HT-29 (cell line): Measurements from ENCODE around the gene CBLN3. TPM values are rescaled to one million over a fixed set of nuclear protein-coding genes. Genes with fewer than 3 reads are reported as not detected.

Experiments
- DNase-seq: peaks from one replicate; pipeline ENCODE4 v3.0.0-alpha.2; 2015; ENCODE audit warnings: low spot score
- total RNA-seq: library from RNA; depleted of rRNA; stranded (reverse); fragments of >200 nt; shearing (Covaris generic); gene quantifications from 2 replicates; pipeline ENCODE4 v1.2.3, GENCODE V29; 2014

Gene CBLN3
- total RNA-seq, 1 experiment from 2014 or later = 2.5 TPM

DNA sequence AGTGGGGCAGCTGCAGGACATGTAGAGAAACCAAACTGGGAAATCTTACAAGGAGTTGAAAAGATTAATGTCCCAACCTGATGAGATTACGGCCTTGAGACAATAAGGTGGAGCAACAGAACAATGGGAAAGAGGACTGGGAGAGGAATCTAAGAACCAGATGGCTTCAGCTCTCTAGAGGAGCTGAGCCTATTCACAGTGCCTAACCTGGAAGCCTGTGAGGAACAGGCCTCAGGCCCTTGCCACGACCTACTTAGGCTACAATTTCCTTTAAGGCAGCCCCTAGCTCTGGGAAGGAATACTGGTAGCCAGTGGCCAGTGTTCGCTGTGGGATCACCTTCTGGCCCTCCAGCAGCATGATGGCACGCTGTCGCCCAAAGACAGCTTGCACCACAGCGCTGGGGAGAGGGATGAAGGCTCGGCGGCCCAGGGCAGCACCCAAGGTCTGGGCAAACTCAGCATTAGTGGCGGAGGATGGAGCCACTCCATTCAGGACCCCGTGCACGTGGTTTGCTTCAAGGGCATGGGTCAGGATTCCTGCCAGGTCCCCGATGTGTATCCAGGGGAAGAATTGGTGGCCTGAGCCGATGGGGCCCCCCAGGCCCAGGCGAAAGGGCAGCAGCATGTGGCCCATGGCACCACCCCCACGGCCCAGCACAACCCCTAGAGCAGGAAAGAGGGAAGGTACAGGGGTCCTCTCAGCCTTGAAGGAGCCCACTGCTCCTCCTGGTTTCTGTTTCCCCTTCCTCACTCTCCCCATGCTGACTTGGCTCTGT, 10.6 kb upstream of the CBLN3 start:
- DNase-seq = no peak

DNA sequence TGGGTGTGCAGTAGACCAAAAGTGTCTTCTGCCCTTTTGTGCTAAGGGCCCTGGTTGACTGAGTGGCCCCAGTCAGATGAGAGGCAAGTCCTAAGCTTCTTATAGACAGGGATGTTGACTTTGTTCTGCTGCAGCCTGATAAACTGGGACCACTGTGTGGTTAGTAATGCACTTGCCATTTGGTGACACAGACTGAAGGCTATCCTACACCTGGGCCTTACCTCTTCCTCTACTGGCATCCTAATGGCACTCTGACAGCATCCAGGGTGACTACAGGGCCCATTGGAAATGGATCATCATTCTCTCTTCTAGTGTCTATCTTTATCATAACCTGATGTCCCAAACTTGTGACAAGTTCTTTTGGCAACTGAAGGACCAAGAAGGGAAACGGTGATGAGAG, 9.8 kb upstream of the CBLN3 start:
- no peak for DNase-seq

DNA sequence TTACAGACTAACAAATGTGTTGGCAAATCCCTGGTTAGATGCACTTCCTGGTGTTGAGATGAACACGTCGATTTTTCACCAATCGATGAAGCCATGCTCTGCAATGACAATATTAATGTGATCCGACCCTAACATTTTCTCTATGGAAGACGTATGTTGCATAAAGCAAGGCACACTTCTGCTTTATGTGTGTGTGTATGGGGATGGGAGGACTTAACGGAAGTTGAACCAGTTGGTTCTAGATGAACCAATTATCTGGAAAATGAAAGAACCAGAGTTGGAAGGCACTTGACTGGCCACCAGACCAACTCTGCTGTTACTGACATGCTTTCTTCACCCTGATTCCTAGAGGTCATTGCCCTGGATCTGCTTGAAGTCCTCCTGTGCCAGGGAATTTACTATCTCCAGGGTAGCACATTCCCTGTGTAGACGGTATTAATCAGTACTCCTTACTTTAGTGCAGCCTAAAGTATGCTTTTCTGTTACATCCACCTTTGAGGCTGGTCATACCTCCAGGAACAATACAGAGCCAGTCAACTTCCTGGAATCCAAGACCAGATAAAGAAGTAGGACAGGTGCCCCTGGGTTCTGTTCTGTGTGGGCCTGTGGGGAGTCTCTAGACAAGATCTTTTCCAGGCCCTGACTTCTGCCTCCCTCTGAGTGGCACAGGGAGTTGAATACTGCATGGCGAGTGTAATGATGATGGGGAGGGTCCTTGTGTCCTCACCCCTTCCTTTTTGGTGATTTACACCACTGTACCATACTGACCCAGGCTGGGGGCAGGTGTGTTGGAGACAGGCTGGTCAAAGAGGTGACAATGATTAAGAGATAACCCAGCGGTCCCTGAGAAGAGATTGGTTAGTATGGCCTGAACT, 9.0 kb upstream of the CBLN3 start:
- DNase-seq = no peak

DNA sequence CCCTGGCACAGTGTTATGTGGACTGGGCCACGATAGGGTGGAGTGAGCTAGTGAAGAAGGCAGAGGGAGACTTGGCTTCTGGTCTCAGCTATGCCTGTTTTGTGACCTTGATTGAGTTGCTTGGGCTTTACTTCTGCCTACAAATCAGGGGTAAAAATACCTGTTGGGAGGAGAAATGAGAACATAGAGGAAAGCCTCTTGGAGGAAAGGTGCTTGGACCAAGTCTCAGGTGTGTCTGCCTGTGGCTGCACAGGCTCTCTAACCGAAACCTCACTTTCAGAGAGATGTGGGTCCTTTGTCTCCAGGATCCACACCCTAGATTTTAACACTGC, 8.2 kb upstream of the CBLN3 start:
- DNase-seq = no peak

DNA sequence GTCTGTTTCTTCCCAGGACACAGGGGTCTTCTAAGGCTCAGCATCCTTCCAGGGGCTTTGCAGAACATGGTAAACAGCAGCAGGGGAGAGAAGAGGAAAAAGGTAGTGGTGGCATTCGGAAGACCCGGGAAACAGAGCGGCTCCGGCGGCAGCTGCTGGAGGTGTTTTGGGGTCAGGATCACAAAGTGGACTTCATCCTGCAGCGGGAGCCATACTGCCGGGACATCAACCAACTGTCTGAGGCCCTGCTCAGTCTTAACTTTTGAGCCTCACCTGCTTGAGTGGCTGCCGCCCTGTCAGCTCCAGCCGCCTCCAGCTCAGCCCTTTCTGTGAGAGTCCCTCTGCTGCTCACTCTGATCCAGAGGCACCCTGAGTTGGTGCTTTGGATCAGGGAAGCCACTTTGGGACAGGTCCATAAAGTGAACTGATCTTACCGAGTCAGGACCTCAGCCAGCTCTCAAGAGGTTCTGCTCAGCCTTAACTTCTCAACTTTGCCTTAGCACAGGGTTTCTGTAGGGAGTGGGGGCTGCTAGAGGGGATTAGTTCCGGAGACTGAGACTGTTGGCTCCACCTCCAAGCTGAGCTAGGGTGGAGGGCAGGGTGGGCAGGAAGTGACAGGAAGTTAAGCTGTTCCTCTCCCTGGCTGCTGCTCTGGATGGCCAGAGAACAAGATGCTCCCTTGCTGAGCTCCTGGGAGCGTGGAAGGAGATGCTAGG, 7.7 kb upstream of the CBLN3 start:
- no peak for DNase-seq

DNA sequence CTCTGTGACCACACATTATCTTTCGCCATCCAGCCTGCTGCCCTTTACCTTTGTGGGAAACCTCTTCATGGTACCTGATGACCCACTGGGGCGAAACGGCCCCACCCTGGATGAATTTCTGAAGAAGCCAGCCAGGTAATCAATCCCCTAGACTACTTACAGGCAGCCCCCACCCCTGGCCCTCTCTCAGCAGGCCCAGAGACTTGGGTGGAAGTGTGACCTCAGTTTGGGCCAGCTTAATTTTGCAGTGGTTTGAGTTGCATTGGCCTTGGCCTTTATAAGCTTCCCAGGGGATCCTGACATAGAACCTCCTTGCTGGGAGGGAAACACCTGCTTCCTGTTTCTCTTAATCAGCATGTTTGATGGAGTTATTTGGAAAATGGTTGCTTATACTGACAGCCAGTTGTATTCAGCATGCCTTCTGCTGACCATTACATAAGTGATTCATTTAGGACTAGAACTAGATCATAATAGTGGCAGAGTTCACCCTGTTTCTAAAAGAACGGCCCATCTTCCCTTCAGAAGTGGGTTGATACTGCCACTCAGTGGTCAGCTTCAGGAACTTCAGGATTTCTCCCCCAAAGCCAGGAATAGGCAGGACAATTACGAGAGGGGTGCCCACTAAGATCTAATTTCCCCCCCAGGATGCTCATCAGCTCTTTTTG, 7.0 kb upstream of the CBLN3 start:
- DNase-seq = peak; percentile 76

DNA sequence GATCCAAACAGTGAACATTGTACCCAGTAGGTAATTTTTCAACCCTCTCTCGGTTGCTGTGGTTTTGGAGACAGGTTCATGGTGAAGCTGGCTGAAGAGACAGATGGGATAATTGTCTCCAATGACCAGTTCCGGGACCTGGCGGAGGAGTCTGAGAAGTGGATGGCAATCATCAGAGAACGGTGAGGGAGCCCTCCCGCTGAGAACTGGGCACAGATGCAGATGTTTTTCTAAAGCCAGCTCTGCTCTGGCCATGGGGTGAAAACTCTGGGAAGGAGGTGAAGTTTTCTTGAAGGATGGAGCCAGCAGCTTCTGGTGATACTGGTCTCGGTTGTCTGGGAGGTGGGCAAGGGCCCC, 6.5 kb upstream of the CBLN3 start:
- no peak for DNase-seq

DNA sequence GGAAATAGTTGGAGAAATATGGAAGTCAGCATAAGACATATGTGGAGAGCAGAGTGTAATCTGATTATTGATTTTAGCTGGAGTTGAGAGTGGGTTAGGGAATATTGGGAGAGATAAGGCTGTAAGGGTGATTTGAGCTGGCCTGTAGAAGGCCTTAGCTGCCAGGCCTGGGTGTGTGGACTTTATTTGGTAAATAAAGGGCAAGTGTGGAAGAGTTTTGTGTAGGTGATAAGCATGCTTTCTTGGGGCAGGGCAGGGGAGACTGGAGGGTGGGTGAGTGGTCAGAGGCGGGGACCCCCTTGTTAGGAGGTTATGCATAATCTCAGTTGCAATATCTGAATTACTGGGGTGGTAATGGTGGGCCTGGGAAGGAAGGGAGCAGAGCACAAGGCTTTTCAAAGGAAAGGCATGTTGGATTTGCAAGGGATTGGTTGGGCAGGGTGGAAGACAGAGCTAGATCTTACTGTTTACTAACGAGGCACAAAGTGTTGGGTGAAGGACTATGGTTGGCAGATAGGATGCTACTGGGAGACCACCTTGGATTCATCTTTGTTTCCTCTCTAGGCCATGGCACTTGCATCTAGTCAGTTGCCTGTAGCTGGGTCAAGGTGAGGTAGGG, 5.8 kb upstream of the CBLN3 start:
- no peak for DNase-seq

DNA sequence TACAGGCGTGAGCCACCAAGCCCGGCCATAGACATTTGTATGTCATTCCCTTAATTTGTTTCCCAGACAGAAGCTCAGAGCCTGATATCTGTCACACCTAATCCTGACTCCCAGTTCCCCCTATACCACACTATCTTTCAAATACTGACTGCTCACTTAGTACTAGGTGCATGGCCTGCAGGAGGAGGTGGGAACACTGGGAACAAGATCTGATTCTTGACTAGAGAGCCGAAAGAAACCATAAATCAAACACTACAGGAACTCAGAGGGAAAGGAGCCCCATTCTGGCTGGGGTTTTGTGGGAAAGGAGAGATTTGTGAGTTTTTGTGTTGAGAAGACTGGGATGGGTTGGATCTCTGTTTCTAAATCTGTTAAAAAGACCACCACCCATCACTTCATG, 5.2 kb upstream of the CBLN3 start:
- no peak for DNase-seq

DNA sequence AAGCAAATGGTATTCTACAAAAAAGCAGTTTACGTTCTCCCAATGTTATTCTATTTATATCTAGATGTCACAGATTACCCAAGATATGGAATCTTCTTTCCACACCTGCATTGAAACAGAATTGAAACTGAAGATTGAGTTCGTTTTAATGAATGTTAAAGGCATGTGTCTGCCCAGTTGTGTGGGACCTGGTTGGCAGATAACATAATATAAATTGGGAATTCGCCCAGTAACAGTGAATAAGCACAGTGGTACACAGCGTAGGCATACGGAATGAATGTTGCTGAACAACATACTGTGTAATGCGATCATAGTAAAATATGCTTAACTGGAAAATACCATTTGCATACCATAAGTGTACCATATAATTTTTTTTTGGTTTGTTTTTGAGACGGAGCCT, 4.6 kb upstream of the CBLN3 start:
- no peak for DNase-seq

DNA sequence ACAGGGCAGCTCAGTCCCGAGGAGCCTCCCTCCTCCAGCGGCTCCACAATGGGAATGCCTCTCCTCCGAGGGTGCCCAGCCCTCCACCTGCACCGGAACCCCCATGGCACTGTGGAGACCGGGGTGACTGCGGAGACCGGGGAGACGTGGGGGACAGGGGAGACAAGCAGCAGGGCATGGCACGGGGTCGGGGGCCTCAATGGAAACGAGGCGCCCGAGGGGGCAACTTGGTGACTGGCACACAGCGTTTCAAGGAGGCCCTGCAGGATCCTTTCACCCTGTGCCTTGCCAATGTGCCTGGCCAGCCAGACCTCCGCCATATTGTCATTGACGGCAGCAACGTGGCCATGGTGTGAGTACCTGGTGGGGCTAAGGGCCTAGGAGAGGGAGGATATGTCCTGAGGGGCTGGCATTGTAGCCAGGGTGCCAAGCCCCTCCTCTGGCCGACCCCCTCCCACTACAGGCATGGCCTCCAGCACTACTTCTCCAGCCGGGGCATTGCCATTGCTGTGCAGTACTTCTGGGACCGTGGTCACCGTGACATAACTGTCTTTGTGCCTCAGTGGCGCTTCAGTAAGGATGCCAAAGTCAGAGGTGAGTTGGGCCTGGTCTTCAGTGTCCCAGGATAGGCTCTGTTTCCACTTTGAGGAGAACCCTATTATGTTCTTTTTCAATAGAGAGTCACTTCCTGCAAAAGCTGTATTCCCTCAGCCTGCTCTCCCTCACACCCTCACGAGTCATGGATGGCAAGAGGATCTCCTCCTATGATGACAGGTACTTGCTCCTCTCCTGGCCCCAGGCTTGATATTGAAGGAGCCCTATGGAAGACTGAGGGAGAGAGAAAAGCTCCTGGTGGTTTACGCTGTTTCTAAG, 3.0 kb upstream of the CBLN3 start:
- no peak for DNase-seq

DNA sequence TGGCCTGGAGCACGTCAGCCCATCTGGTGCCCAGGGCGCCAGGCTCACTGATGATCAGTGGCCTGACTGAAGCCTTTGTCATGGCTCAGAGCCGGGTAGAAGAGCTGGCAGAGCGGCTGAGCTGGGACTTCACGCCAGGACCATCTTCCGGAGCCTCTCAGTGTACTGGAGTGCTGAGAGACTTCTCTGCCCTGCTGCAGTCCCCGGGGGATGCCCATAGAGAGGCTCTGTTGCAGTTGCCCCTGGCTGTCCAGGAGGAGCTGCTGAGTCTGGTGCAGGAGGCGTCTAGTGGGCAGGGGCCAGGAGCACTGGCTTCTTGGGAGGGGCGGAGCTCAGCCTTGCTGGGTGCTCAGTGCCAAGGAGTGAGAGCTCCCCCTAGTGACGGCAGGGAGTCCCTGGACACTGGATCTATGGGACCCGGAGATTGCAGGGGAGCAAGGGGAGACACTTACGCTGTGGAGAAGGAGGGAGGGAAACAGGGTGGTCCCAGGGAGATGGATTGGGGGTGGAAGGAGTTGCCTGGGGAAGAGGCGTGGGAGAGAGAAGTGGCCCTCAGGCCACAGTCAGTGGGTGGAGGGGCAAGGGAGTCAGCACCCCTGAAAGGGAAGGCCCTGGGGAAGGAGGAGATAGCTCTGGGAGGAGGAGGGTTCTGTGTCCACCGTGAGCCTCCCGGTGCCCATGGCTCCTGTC, 2.2 kb upstream of the CBLN3 start:
- DNase-seq = peak; percentile 90

DNA sequence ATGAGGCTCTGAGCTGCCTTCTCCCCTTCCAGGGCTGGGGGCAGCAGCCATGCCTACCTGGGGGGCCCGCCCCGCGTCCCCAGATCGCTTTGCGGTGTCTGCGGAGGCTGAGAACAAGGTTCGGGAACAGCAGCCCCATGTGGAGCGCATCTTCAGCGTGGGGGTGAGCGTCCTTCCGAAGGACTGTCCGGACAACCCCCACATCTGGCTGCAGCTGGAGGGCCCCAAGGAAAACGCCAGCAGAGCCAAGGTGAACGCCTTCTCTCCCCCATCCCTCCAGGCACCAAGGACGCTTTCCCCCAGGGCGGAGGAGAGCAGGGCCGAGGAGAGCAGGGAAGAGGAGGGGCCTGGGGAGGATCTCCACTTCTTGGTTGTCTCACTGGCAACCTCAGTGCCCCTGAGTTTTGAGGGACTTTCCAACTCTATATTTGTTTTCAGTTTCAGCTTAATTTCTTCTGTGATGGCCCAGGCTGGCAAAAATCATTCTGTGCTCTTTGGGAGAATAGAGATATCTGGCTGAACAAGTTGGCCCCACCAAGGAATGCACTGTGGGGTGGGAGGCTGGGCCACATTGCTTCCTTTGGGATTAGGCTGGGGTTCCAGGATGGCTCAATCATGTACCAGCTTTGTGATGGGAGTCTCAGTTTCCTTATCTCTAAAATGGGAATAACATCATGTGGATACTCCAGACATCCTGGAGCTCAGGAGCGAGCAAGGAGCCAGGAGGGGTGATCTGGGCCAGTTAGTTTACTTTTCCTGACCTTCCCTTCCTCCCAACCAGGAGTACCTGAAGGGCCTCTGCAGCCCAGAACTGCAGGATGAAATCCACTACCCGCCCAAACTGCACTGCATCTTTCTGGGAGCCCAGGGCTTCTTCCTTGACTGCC, 1.5 kb upstream of the CBLN3 start:
- no peak for DNase-seq

DNA sequence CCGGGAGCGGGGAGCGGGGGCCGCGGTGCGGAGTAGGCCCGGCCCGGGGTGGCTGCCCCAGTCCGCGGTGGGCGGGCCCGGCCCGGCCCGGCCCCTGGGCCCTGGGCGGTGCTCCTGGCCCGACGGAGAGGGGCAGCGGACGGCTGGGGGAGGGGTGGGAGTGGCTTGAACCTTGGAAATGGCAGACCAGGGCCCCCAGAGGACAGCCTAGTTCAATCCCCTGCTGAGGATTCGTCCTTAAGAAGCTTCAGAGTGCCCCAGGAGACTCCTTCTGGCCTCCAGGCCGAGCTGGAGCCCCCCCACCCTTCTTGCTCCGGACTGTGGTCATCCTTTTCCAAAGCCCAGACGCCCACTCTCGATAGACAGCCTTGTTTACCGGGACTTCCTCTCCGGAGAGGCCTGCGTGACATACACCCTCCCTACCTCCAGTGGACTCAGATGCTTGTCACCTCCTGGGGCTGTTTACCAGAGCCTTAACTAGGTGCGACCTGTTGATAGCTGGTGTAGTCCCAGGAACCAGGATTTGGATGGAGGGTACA, 744 bp upstream of the CBLN3 start:
- peak; percentile 38 for DNase-seq

DNA sequence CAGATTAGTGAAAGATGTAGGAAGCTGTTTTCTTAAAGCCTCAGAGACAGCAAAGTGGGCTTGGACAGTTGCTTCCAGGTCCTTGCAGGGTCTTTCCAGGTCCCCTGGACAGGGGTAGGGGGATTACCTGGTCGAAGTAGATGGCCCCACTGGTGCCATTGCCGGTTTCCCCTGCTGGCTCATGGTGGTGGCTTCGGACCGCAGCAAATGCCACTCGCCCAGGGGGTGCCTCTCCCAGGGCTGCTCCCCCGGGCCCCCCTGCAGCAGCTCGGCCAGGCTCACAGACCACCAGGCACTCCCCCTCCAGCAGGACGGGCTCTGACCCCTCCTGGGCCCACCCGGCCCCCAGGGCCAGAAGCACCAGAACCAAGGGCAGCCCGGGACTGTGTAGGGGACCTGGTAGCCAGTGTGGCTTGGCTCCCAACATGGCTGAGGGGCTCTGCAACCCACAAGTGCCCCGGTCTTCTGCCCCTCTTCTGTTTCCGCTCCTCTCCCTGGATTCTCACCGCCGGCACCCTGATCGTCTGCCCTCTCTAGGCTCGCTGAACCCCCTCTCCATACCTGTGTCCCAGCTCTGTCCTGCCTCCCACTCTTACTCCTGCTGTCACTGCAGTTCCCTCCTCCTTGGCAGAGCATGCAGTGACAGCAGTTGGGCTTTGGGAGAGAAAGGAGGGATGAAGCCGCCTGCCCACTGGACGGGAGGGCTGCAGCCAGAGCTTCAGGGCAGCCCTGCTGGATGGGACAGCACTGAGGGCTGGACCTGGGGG, 657 bp downstream of the CBLN3 start:
- no peak for DNase-seq

DNA sequence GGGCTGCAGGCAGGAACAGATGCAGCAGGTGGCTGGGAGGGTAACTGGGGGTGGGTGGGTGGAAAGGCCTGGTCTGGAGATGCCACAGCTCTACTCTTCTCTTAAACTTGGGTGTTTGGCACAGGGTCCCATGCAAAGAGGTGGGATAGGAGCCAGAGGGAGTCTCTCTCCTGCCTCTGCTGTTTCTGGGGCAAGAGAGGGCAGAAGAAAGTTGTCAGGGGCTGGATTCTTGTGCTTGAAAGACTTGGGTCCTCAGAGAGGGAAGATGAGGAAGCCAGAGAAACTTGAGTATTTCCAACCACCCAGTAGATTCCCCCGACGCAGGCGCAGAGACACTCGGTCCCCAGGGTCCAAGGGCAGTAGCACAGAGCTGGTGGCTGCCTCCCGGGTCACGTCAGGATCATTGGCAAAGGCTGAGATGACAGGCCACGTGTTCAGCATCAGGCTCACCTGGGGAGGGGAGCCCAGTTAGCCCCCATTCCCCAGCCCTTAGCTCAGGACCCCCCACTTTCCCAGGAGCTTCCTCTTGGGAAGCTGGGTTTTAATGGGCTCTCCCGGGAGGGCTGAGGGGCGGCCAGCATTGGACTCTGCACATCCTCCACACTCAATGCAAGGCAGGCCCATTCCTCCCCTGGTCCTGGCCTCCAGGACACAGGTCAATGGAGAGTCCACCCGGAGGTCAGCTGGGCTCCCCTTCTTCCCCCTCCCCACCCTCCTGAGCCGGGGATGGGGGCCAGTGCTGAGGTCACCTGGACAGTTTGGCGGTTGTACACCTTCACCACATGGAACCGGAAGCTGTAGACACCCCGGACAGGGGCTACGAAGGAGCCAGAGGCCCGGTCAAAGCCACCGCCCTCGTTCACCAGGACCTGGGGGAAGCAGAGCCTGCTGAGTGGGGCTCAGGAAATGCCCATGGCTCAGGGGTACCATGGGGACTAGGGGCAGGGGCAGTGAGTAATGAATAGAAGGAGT, 1.6 kb downstream of the CBLN3 start:
- DNase-seq = no peak
